OCI-LY1 (cell line): ENCODE data around the gene WLS.

Source experiments
- H2AFZ ChIP-seq: fragments of 200-600 bp; sonication (generic), shearing (Covaris generic); 2 replicates; pipeline ENCODE4 v1.6.0; 2014; ENCODE audit warnings: antibody characterized with exemption, mild to moderate bottlenecking, low read length
- H3F3A ChIP-seq: fragments of 200-600 bp; sonication (generic), shearing (Covaris generic); 2 replicates; pipeline ENCODE4 v1.6.0; 2014; ENCODE audit warnings: mild to moderate bottlenecking, antibody characterized with exemption, low read length, moderate library complexity; ENCODE audit not compliant: insufficient read depth
- H3K27ac ChIP-seq: fragments of 200-600 bp; sonication (generic); 2 replicates; pipeline ENCODE4 v1.5.1; 2014; ENCODE audit warnings: low read length, mixed run types, mild to moderate bottlenecking, low read depth; ENCODE audit not compliant: poor library complexity, severe bottlenecking
- H3K27me3 ChIP-seq: fragments of 200-600 bp; sonication (generic); 2 replicates; pipeline ENCODE4 v1.6.0; 2014; ENCODE audit warnings: antibody characterized with exemption, mild to moderate bottlenecking, low read length, moderate library complexity; ENCODE audit not compliant: insufficient read depth
- H3K36me3 ChIP-seq: fragments of 200-600 bp; sonication (generic); 2 replicates; pipeline ENCODE4 v1.6.1; 2014; ENCODE audit warnings: mild to moderate bottlenecking, antibody characterized with exemption, low read length, moderate library complexity, mixed read lengths; ENCODE audit not compliant: insufficient read depth
- H3K4me1 ChIP-seq: fragments of 200-600 bp; sonication (generic); 2 replicates; pipeline ENCODE4 v1.5.1; 2014; ENCODE audit warnings: mild to moderate bottlenecking, low read length, moderate library complexity; ENCODE audit not compliant: insufficient read depth, severe bottlenecking
- H3K4me2 ChIP-seq: fragments of 200-600 bp; sonication (generic), shearing (Covaris generic); 2 replicates; pipeline ENCODE4 v1.6.1; 2014; ENCODE audit warnings: low read length
- H3K4me3 ChIP-seq: fragments of 200-600 bp; sonication (generic); 2 replicates; pipeline ENCODE4 v1.5.1; 2014; ENCODE audit warnings: low read length, low read depth, mild to moderate bottlenecking, mixed read lengths; ENCODE audit not compliant: poor library complexity, severe bottlenecking
- H3K79me2 ChIP-seq: fragments of 200-600 bp; shearing (Covaris generic); 2 replicates; pipeline ENCODE4 v1.6.1; 2016; ENCODE audit warnings: mixed run types, low read length, mixed read lengths; ENCODE audit not compliant: insufficient read depth
- H3K9ac ChIP-seq: fragments of 200-600 bp; sonication (generic), shearing (Covaris generic); 2 replicates; pipeline ENCODE4 v1.6.1; 2014; ENCODE audit warnings: mild to moderate bottlenecking, low read length, mixed read lengths
- H3K9me2 ChIP-seq: fragments of 200-600 bp; sonication (generic), shearing (Covaris generic); 2 replicates; pipeline ENCODE4 v1.6.1; 2014; ENCODE audit warnings: low read depth, mild to moderate bottlenecking, low read length, mixed read lengths
- H3K9me3 ChIP-seq: fragments of 200-600 bp; shearing (Covaris generic); 2 replicates; pipeline ENCODE4 v1.6.1; 2014; ENCODE audit warnings: low read length, mixed read lengths
- H4K20me1 ChIP-seq: fragments of 200-600 bp; sonication (generic), shearing (Covaris generic); 2 replicates; pipeline ENCODE4 v1.6.0; 2016; ENCODE audit warnings: mild to moderate bottlenecking, low read length; ENCODE audit not compliant: insufficient read depth
- EZH2 ChIP-seq: fragments of 200-600 bp; sonication (generic), shearing (Covaris generic); IDR thresholded peaks from 2 replicates; pipeline ENCODE4 v1.8.0; 2017; ENCODE audit warnings: borderline replicate concordance, mixed run types, mild to moderate bottlenecking, antibody characterized with exemption, low read length, moderate library complexity, mixed read lengths
- TF ChIP-seq, protein P1 (sequence below): fragments of 200-600 bp; sonication (generic), shearing (Covaris generic); IDR thresholded peaks from 2 replicates; pipeline ENCODE4 v1.5.1; 2017; ENCODE audit warnings: mild to moderate bottlenecking, antibody characterized with exemption, low read length, moderate library complexity, mixed read lengths

Gene WLS

DNA sequence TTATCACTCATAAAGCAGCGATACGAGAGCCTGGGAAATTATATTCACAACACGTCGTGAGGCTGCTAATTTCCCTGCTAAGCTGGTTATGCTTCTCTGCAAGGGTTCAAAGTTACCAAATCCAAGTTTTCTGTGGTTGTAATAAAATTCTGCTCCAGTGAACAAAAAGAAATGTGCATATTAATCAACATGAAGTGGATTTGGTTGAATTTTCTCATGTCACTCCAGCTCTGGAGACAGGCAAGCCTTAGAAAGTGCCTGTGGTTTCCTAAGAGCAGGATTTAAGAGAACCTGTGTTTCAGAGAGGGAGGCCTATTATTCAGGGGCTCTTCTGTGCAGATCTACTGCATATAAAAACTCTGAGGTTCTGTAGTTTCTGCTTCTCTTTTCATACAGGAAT lies 87.5 kb downstream of the WLS start:
- Histone ChIP-seq H3K36me3 (no peaks in the 10 kb centered on the region), H3K4me1 (no peaks in the 10 kb centered on the region), H3K27ac (no peak overlapping the region), H3K4me2 (no peak overlapping the region), H3K27me3 (no peaks in the 10 kb centered on the region), H4K20me1 (no peaks in the 10 kb centered on the region), H3F3A (no peaks in the 10 kb centered on the region), H3K9ac (no peak overlapping the region), H3K79me2 (no peaks in the 10 kb centered on the region), H3K9me2 (no peaks in the 10 kb centered on the region), H3K9me3 (no peaks in the 10 kb centered on the region), H3K4me3 (no peak overlapping the region), H2AFZ (no peak overlapping the region)
- no peak for TF ChIP-seq EZH2
- TF ChIP-seq, protein P1, sequence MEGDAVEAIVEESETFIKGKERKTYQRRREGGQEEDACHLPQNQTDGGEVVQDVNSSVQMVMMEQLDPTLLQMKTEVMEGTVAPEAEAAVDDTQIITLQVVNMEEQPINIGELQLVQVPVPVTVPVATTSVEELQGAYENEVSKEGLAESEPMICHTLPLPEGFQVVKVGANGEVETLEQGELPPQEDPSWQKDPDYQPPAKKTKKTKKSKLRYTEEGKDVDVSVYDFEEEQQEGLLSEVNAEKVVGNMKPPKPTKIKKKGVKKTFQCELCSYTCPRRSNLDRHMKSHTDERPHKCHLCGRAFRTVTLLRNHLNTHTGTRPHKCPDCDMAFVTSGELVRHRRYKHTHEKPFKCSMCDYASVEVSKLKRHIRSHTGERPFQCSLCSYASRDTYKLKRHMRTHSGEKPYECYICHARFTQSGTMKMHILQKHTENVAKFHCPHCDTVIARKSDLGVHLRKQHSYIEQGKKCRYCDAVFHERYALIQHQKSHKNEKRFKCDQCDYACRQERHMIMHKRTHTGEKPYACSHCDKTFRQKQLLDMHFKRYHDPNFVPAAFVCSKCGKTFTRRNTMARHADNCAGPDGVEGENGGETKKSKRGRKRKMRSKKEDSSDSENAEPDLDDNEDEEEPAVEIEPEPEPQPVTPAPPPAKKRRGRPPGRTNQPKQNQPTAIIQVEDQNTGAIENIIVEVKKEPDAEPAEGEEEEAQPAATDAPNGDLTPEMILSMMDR: no peak

DNA sequence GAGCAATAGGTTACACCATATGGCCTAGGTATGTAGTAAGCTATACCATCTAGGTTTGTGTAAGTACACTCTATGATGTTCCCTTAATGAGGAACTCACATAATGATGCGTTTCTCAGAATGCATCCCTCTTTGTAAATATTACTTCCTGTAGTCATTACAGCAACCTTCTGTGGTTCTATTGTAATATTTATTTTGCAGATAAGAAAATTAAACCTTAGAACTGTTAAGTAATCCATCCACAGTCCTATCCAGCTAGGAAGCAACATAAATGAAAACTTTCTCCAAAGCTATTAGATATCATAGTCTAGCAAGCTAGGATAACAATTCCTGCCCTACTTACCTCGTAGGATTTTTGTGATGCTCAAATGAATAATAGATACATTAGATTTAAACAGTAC lies 88.7 kb downstream of the WLS start:
- Histone ChIP-seq H3K9ac (no peak overlapping the region), H3K36me3 (no peaks in the 10 kb centered on the region), H2AFZ (no peak overlapping the region), H3K4me1 (no peaks in the 10 kb centered on the region), H3K27ac (no peak overlapping the region), H4K20me1 (no peaks in the 10 kb centered on the region), H3K27me3 (no peaks in the 10 kb centered on the region), H3K4me3 (no peak overlapping the region), H3K4me2 (no peak overlapping the region), H3K79me2 (no peaks in the 10 kb centered on the region), H3K9me3 (no peaks in the 10 kb centered on the region), H3K9me2 (no peaks in the 10 kb centered on the region), H3F3A (no peaks in the 10 kb centered on the region)
- TF ChIP-seq, protein P1: no peak
- TF ChIP-seq EZH2: no peak

DNA sequence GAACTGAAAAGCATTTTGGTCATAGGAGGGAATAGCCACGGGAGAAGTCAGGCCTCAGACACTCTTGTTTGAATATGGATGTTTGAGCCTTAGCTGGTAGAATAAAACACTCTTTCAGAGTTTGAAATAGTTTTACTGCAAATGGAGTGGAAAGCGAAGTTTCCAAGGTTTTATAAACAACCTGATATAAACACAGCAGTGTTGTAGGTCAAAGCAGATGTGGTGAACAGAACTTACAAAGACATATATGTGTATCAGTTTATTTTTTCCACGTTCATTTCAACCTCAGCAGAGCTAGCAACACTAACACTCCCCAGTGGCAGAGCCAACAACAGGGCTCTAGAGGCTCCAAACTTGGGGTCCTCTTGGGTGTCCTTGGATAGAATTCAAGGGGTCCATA lies 89.9 kb downstream of the WLS start:
- no peaks in the 10 kb centered on the region for H4K20me1 ChIP-seq
- H3K27ac ChIP-seq: no peak overlapping the region
- H3K9me2 ChIP-seq: no peaks in the 10 kb centered on the region
- H3K27me3 ChIP-seq: no peaks in the 10 kb centered on the region
- no peaks in the 10 kb centered on the region for H3K79me2 ChIP-seq
- H3K9me3 ChIP-seq: no peaks in the 10 kb centered on the region
- no peak overlapping the region for H2AFZ ChIP-seq
- no peaks in the 10 kb centered on the region for H3K4me1 ChIP-seq
- no peak overlapping the region for H3K4me3 ChIP-seq
- H3K9ac ChIP-seq: no peak overlapping the region
- H3K36me3 ChIP-seq: no peaks in the 10 kb centered on the region
- H3F3A ChIP-seq: no peaks in the 10 kb centered on the region
- TF ChIP-seq EZH2: no peak
- TF ChIP-seq, protein P1: no peak
- H3K4me2 ChIP-seq: no peak overlapping the region
